HPDE6-E6E7 (cell line): ENCODE data around the gene LIMS1.

Source experiments
- DNase-seq: peaks from one replicate; pipeline ENCODE4 v3.0.0; 2011; ENCODE audit warnings: missing footprints; ENCODE audit errors: extremely low spot score

Gene LIMS1

DNA sequence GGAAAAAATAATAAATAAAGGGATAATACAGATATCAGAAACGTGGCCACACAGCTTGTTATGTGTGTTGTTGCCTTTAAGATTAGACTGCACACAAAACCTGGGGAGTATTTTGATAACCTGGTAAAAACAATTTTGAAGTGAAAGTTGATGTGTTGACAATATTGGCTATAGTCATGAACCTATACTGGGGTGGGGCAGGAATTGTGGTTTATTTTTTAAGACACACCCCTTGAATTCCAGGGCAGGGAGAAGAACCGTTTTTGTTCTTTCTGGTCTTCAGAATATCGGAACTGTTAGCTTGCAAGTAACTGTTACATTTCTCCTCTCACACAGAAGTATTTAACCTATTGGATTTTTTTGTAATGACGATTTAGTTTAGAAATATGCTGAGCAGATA lies 80.4 kb downstream of the LIMS1 start:
- no peak for DNase-seq

DNA sequence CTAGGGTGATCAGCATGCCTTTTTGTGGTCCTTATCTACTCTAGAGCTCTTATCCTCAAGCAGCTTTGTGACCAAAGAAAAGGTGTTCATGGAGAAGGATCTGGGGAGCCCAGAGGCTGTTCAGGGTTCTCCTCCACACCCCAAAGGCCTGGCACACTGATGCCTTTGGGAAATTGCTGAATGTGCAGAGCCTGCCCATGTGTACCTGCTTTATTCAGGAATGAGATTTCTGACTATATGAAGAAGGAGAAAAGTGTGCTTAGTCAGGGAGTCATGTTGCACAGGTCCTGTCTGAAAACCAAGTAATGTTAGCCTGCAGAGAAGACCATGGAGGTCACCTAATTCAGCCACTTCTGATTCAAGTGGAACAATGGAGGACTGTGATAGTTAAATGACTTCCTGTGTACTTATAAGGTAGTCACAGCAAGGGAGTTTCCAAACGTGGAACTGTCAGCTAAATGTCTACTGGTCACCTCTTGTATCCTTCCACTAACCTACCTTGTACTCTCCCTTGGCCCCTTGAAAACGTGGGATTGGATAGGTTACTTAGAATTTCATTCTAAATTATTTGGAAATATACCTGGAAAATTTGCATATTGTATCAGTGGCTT lies 81.3 kb downstream of the LIMS1 start:
- no peak for DNase-seq

DNA sequence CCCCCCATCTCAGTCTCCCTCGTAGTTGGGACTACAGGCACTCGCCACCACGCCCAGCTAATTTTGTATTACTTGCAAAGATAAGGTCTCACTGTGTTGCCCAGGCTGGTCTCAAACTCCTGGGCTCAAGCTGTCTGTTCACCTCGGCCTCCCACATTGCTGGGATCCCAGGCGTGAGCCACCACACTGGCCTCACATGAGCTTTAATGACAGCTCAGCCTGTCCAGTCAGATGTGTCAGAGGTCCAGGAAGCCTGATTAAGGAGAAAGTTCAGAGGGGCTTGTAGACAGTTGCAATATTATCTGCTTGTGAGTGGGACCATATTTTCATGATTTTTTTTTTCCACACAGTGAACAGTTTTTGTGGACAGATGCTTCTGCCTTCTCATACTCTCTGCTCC lies 82.0 kb downstream of the LIMS1 start:
- DNase-seq = no peak

DNA sequence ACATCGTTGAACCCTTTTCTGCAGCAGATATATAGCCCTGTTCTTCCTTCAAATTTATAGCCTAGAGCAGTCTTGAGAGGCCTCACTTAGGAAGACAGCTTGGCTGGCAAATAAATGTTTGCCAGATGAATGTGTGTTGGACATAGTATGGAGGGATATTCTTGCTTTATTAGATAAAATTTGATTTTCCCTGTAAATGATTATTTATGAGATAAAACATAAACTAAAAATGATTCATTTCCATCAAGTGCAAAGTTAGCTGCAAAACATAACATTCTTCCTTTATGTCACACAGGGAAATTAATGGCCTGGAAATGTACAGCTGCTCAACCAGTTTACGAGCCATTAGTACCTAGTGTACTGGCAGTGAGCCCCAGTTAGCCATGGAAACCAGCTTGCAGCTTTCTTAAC lies 82.5 kb downstream of the LIMS1 start:
- no peak for DNase-seq

DNA sequence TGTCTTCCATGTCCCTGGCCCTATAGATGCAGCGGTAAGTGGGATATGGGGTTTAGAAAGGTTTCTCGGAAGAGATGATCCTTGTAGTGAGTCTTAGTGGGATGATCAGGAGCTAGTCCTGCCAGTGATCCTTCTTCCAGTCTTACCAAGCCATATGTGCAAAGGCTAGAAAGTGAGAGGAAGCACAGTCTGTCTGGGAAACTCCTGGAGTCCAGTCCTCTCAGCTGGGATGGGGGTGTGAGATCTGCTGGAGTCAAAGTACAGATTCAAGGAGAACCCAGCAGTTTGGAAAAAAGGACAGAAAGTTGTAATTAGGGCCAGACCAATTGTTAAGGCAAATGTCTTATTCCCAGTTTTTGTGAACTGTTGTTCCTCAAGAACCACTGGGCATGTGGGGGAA lies 83.3 kb downstream of the LIMS1 start:
- no peak for DNase-seq

DNA sequence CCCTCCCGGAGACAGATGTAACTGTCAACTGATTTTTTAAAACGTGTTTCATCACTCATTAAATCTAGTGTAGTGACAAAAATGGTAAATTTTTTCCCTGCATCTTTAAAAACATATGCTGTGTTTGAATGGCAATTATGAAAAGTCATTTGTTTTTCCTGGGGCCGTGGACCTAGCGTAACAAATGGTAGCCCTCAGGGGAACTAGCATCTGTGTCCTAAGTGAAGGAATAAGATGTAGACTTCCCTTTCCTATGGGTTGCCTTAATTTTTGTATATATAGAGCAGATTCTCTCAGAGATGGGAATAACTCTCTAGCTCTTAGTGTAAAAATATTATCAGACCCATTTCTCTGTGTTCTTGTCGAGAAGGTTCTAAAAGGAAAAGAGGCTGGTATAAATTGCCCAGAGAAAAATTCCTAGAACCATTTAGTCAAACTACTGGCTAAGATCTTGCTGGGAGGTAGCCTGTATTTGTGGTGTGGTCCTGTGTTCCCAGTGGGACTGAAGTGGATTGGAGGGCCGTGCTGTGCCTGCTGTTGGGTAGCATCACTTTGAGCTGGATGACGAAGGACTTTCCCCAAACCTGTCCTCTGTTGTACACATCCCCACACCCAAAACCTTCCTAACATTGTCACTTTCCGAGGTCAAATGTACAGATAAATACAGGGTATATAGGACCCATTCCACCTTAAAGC lies 85.8 kb downstream of the LIMS1 start:
- DNase-seq = no peak

DNA sequence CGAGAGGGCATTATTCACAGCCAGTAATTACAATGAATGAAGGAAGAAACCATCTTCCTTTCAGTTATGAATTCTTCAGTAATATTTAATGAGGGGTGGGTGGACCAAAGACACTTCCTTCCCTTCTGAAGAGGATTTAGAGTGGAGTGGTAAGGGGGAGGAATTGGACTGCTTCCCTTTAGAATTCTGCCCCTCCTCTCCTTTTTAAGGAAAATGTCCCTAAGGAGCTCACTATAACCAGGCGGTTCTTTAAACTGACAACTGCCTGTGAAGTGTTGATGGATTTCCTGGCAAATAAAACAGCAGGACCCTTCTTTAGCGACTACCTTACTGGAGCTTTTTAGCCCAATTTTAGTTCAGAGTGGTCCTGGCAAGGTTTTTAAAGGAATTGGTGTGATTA lies 86.4 kb downstream of the LIMS1 start:
- no peak for DNase-seq

DNA sequence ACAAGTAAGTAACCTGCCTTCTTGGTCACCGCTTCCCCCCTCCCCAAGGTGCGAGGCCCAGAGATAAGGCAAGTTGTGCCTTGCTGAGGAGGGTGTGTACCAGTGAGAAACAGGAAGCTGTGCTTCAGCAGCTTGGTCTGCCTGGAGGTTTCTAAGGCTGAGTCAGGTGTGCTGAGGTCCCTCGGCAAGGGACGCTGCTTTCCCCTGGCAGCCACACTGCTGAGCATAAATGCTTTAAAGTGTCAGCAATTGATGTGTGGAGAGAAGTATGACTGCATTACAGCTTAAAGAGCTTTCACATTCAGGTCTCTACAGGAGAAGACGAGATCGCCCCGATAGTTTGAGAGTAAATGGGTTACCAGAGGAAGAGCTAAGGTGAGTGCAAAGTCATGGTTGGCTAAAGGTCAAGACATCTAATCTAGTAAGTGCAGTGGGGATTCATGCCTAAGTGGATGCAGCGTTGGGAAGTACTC lies 86.9 kb downstream of the LIMS1 start:
- peak; percentile 73 for DNase-seq

DNA sequence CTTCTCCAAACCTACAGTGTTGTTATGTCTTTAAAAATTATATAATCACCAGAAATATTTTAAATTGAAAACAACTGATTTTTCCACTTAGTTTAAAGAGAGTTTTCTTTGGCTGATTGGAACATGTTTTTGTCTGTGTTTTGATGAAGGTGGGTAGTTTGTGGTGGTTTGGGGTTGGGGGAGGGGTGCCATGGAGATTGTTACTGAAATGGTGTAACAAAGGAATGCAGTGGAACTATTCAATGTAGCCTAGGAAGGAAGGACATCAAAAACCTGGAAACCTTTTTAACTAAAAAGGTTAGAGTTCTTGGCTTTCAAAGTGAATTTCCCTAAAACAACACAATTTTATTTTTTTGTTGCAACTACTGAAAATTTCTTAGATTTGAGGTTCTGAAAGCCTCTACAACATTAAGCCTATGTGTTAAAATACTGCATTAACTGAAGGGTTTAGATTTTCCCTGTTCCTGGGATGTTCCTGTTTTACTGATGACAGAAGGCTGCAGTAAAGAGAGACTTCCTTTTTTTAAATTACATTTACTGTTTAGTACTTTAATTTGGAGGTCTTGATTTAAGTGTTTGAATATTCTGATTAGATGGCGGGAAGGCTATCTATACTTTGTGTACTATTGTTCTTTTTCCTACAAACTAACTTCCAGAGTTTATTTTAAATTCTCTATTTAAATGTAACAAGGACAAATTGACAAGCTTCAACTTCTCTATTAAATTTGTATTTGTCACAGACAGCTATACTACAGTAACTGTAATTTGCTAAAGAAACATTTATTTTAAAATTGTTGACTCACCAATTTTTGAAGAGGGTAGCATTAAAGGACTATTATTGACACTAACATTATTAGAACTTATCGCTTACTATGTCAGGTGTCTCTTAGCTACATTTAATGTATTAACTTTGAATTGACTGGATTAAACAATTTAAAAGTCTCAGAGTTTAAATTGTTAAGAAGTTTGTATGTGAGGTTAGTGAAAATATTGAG lies 87.7 kb downstream of the LIMS1 start:
- no peak for DNase-seq

DNA sequence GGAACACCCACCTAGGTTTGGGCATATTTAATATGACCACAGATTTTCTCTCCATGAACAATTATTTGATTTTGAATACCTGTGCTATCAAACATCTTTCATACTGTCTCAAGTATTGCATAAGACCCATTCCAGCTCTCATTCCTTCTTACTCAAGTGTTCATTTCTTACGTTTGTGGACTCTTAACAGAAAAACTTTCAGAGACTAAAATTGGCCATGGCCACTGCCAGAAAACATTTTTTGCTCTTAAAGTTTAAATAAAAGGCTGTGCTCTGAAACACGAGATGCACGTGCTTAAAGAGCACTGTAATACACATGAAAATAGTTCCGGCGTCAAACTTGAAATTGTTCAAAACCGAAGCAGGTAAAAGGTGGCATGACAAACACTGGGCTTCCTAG lies 89.3 kb downstream of the LIMS1 start:
- no peak for DNase-seq

DNA sequence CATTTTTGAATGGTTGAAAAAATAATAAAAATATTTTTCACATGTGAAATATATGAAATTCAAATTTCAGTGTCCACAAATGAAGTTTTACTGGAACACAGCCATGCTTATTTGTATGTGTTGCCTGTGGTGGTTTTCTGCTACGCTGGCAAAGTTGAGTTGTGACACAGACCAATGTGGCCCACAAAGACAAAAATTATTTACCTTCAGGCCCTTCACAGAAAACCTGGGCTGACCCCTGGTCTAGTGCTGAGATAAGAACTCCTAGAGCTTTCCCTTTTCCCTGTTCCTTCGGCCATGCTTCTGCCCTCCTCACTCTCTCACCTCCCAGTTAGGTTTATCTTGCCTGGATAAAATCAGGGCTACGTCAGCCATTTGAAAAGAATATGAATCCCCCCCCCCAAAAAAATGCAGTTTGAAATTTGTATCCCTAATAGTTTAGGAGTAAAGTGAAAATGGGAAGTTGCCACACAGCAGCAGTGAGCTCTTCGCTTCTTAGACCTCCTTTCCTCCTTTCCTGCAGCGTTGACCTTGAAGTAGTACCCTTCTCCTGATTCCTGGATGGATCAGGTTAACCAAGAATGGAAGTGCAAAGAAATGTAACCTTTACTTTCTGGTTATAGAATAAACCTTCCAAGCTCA lies 91.0 kb downstream of the LIMS1 start:
- DNase-seq = no peak

DNA sequence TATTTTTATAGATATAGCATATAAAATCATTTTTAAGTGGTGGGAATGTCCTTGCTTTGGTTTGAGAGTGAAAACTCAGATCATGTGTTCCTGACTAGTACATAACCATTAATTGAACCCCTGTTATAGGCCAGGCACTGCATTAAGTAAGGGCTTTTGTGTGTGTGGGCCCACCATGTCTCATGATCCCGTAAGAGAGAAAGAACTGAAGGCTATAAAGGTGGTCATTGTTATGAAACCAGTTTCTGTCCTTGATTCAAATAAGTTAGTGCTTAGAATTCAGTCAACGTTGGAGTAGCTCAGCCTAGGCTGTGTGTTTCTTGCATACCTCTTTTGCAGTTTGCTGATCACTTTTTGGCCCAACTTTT lies 91.5 kb downstream of the LIMS1 start:
- no peak for DNase-seq

DNA sequence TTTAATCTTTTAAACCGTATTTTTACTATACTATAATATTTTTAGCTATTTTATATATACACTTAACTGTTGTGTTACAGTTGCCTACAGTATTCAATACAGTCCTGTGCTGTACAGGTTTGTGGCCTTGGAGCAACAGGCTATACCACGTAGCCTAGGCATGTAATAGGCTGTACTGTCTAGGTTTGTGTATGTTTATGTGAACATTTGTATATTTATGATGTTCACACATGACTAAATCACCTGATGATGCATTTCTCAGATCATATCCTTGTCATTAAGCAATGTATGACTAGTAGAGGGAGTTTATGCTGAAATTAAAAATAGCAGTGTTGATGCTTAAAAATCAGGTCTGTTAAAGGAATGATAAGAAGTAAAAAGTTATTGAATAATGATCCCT lies 92.7 kb downstream of the LIMS1 start:
- no peak for DNase-seq

DNA sequence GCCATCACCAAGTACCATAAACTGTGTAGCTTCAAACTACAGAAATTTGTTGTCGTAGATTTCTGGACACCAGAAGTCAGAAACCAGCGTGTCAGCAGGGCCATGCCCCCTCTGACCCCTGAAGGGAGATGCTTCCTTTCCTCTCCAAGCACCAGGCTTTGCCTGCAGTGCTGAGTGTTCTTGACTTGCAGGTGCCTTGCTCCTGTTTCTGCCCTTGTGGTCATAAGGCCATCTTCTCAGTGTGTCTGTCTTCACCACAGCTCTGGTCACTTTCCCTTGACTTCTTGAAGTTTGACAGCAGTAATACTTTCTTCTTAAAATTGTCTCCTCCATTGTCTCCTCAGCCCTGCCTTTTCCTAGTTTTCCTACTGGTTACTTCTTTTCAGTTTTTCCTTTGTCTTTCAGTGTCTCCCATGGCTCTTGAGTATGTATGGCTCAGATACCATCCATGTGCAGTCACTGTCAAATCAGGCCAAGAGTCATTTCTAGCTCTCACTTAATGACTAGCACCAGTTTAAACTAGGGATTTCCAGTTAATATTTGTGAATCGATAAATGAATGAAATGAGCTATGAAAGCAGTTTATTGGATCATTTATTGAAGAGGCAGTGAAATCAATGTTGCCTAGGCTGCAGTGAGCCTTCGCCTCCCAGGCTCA lies 93.8 kb downstream of the LIMS1 start:
- no peak for DNase-seq

DNA sequence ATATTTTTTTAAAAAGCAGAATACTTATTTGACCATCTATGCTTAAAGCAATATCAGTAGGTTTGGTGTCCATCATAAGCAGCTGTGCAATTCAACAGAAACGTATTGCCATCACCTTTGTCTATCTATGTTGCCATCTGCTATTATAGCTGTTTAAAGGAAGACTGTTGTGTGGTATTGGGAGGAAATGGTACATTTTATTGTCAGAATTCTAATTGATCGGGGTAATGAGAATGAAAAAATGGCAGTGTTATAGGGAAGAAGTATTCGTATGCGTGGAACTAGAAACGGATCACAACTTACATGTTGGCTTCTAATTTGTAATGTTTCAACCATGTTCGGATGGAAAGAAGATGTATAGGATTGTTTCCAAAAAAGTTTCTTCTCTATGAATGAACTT lies 94.7 kb downstream of the LIMS1 start:
- DNase-seq = no peak

DNA sequence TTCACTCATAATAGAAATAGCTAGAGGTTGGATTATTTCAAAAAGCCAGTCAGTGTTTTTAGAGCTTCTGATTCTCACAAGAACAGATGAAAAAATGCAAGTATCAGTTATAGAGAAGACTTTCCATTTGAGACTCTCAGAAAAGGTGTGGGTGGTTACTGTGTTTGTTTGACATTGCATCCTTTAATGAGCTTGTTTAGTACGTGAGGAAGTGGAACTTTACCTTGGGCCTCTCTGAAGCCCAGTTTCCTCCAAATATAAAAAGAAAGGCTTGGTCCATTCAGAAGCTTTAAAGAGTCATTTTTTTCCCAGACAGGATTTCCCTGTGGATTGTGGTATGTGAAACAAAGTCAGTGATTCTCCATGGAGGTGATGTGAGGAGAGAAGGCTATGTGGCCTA lies 95.1 kb downstream of the LIMS1 start:
- DNase-seq = no peak

DNA sequence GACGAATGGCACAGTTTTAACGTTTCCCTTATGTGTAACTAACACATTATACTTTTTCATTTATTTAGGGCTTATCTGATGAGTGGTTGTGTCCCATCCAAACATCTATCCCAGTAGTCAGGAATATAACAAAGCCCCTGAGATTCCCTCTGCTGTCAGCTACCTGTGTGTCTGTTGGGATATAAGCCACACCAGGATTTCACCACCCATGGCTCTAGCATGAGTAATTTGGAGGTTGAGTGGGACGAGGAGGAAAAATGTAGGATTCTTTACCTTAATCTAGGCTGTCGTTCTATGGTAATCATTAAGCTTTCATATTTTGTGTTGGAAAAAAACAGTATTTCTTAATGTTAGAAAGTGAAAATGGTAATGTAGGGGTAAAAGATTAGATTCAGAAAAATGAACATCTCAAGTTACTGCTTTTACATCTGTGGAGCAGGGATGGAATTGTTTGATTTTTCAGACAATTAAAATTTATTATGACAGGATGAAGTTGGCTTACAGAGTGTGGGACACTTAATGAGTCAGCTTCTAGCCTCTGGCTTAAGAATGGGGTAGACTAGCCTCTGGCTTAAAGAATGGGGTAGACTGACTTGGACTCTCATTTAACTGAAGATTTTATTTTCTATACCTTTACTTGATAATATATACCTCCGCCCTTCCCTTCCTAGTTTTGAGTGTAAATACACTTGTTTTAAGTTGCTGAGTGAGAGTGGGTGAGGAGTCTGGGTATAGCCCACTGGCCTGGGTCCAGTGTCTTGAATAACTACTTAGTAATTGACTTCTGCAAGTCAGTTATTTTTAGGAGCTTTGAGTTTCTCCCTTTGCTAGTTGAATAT lies 96.5 kb downstream of the LIMS1 start:
- no peak for DNase-seq

DNA sequence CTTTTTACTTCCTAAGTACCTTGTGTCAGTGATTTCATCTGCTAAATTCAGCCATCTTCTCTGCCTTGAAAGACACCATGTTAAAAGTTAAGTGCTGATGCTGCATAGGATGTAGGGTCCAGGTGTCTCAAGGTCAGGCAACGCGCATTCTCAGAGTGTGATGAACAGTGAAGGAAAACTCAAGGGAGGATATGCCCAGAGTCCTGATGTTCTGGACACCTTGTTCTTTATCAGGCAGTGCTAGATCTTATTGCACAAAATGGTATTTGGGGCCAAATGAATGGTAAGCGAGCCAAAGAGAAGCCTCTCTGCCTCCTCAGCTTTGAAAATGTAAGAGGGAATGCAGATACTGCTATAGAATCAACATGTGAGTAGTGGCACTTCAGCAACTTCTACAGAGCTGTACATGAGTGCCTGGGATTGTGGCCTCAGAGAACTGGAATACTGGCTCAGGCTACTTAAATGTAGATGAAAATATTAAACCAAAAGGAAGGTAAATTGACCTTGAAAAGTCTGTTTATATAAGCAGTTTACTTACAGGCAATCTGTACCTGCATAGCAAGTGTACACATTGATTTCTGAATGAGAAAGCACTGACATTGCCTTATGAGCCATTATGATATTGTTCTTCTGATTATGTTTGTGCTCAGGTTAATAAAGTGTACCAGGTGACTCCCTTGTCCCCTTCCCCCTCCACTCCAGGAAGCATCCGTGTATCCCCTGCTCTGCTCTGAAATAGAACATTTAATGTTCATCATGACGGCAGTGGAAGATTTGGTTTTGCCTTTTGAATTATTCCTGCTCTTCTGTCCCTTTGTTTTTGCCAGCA lies 98.3 kb downstream of the LIMS1 start:
- no peak for DNase-seq

DNA sequence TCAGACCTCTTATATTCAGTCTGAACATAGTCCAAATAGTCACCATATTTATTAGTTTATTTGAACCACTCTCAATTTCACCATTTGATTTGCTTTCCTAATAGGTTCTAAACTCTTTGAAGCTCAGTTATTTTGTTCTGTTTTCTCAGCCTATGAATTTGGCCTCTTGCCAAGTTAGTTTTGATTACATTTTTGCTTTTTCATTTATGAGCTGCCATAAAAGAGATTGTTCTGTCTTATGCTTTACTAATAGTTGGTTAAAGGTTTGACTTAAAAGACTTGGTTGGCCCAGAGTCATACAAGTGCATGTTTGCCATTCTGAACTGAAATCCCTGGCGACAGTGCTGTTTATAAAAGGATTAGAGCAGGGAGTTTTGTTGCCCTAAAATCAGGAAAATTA lies 99.1 kb downstream of the LIMS1 start:
- no peak for DNase-seq

DNA sequence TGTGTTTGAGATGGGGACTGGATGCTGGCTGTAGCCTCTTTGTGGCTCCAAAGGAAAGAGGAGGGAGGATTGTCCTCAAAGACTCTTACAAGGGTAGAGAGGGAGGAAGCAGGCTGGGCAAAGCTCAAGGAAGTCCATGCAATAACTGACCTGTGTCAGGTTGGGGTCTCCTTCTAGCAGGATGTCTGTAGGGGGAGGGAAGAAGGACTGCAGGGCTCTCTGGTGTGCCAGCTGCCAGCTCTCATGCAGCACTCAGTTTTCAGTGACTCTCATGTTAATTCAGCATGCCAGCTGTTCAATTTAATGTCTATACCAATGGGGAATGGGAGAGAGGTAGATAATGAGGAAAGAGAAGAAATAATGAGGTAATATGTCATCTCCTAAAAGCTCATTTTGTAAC lies 99.7 kb downstream of the LIMS1 start:
- no peak for DNase-seq
